GM12878 (cell line): ENCODE data around the gene CD244. TPM values are rescaled to one million over a fixed set of nuclear protein-coding genes. Genes with fewer than 3 reads are reported as not detected.

Experiments
- ATAC-seq: fragments of 200-7000 bp; cut with Tn5 transposase; 3 replicates; pipeline ENCODE4 v1.9.1; 2020; ENCODE audit warnings: mild to moderate bottlenecking, moderate library complexity
- BruUV-seq: library from RNA; stranded (reverse); fragments of 400-500 nt; replicated peaks from 2 replicates; lab custom pipeline; 2021; lab: Mats Ljungman, UMichigan
- CTCF ChIA-PET: fragments of 300-600 bp; sonication (Branson Sonifier 250); formaldehyde crosslinking; extraction: SDS; loops from one replicate; lab custom pipeline; 2021; ENCODE audit warnings: inconsistent platforms; lab: Yijun Ruan, JAX
- POLR2A ChIA-PET: fragments of 350-600 bp; formaldehyde crosslinking; extraction: SDS; loops from one replicate; lab custom pipeline; 2021; ENCODE audit warnings: inconsistent platforms; lab: Charles Lee
- RAD21 ChIA-PET: fragments of 300-600 bp; sonication (Branson Sonifier 250); formaldehyde crosslinking; loops from one replicate; lab custom pipeline; 2023; ENCODE audit warnings: antibody characterized with exemption; ENCODE audit not compliant: unreplicated experiment; lab: Charles Lee
- SMC1A ChIA-PET: fragments of 300-600 bp; sonication (Branson Sonifier 250); formaldehyde crosslinking; loops from one replicate; lab custom pipeline; 2023; ENCODE audit not compliant: unreplicated experiment, uncharacterized antibody; lab: Charles Lee
- DNase-seq: peaks from one replicate; pipeline ENCODE4 v3.0.0-alpha.2; 2011; ENCODE audit warnings: low read depth, low spot score
- FAIRE-seq: peaks from 3 replicates; lab custom pipeline; 2011; peaks lifted over from hg19 to GRCh38; lab: Jason Lieb, UNC
- H2AFZ ChIP-seq: 2 replicates; pipeline ENCODE4 v1.6.0; 2011; ENCODE audit warnings: low read depth, low read length, control low read depth; ENCODE audit not compliant: control insufficient read depth
- H3K27ac ChIP-seq: 2 replicates; pipeline ENCODE4 v1.5.1; 2011; ENCODE audit warnings: control low read depth; ENCODE audit not compliant: control insufficient read depth, insufficient read depth
- H3K27me3 ChIP-seq, 2 experiments: replicated peaks in 1 of 2; 2 replicates each; pipeline versions ENCODE4 v1.6.0 to v1.6.1; 2011; ENCODE audit warnings: low read length in 1 of 2; ENCODE audit not compliant: control insufficient read depth in 2 of 2, insufficient read depth in 2 of 2
- H3K36me3 ChIP-seq, 2 experiments: 2 replicates each; pipeline ENCODE4 v1.5.1; 2011; ENCODE audit warnings: low read length in 1 of 2; ENCODE audit not compliant: control insufficient read depth in 2 of 2, insufficient read depth in 2 of 2
- H3K4me1 ChIP-seq: 2 replicates; pipeline ENCODE4 v1.6.1; 2011; ENCODE audit warnings: mild to moderate bottlenecking, low read length, moderate library complexity, mixed read lengths; ENCODE audit not compliant: control insufficient read depth, insufficient read depth
- H3K4me2 ChIP-seq: 2 replicates; pipeline ENCODE4 v1.6.0; 2011; ENCODE audit warnings: control low read depth; ENCODE audit not compliant: control insufficient read depth, insufficient read depth
- H3K4me3 ChIP-seq: fragments of 200-600 bp; sonication (generic); 2 replicates; pipeline ENCODE4 v1.5.1; 2016
- H3K79me2 ChIP-seq: 2 replicates; pipeline ENCODE4 v1.6.0; 2011; ENCODE audit warnings: low read length; ENCODE audit not compliant: control insufficient read depth, insufficient read depth
- H3K9ac ChIP-seq: 2 replicates; pipeline ENCODE4 v1.8.0; 2011; ENCODE audit warnings: low read length, control low read depth, mixed read lengths; ENCODE audit not compliant: control insufficient read depth, insufficient read depth
- H3K9me3 ChIP-seq: replicated peaks from 3 replicates; pipeline ENCODE4 v1.5.1; 2011; ENCODE audit warnings: mild to moderate bottlenecking, low read length; ENCODE audit not compliant: control insufficient read depth, insufficient read depth
- H4K20me1 ChIP-seq: 2 replicates; pipeline ENCODE4 v1.6.0; 2011; ENCODE audit not compliant: control insufficient read depth, insufficient read depth
- BCL11A ChIP-seq: IDR thresholded peaks from 2 replicates; pipeline ENCODE4 v1.6.1; 2011; ENCODE audit warnings: low read depth, low read length
- EP300 ChIP-seq, 2 experiments: fragments of 150-350 bp in 1 of 2; IDR thresholded peaks; 2 replicates each; pipeline ENCODE4 v1.6.1; 2011 to 2012; ENCODE audit warnings: low read depth in 2 of 2, low read length in 2 of 2, borderline replicate concordance in 1 of 2, improper control_type of control experiment in 1 of 2, inconsistent platforms in 1 of 2; ENCODE audit not compliant: control insufficient read depth in 1 of 2
- FOXK2 ChIP-seq: fragments of 450-650 bp; IDR thresholded peaks from 2 replicates; pipeline ENCODE4 v1.6.1; 2017; ENCODE audit warnings: mild to moderate bottlenecking, moderate library complexity
- GABPA ChIP-seq: IDR thresholded peaks from 2 replicates; pipeline ENCODE4 v1.6.1; 2014; ENCODE audit warnings: antibody characterized with exemption, low read depth, mild to moderate bottlenecking, inconsistent platforms
- HCFC1 ChIP-seq: fragments of 150-350 bp; IDR thresholded peaks from 2 replicates; pipeline ENCODE4 v1.6.1; 2014; ENCODE audit warnings: low read length
- KDM1A ChIP-seq: fragments of 200-600 bp; sonication (generic); IDR thresholded peaks from 2 replicates; pipeline ENCODE4 v1.6.1; 2016; ENCODE audit warnings: borderline replicate concordance
- MXI1 ChIP-seq: fragments of 150-350 bp; IDR thresholded peaks from 2 replicates; pipeline ENCODE4 v1.6.1; 2011; ENCODE audit warnings: low read depth, mild to moderate bottlenecking, inconsistent platforms, low read length, improper control_type of control experiment
- RUNX3 ChIP-seq: IDR thresholded peaks from 2 replicates; pipeline ENCODE4 v1.6.1; 2012; ENCODE audit warnings: low read length, inconsistent platforms
- SIN3A ChIP-seq: IDR thresholded peaks from 2 replicates; pipeline ENCODE4 v1.6.1; 2012; ENCODE audit warnings: low read depth, low read length, improper control_type of control experiment
- TCF3 ChIP-seq: IDR thresholded peaks from 2 replicates; pipeline ENCODE4 v1.6.1; 2012; ENCODE audit warnings: low read depth, mild to moderate bottlenecking, low read length, borderline replicate concordance; ENCODE audit not compliant: insufficient read depth
- YY1 ChIP-seq: IDR thresholded peaks from 2 replicates; pipeline ENCODE4 v1.6.1; 2011; ENCODE audit warnings: low read depth, mild to moderate bottlenecking, low read length
- ZNF622 ChIP-seq: fragments of 450-650 bp; IDR thresholded peaks from 2 replicates; pipeline ENCODE4 v1.6.1; 2017; ENCODE audit warnings: mild to moderate bottlenecking, inconsistent platforms
- WGBS: methylation state at CpG from one replicate; pipeline ENCODE4 v1.1.6; 2016; ENCODE audit warnings: low lambda C conversion rate; ENCODE audit not compliant: insufficient replicate concordance, insufficient coverage; ENCODE audit errors: missing lambda C conversion rate; 5-methylcytosine and 5-hydroxymethylcytosine counted together
- in situ Hi-C: fragments of 300-500 bp; cut with MboI; formaldehyde crosslinking; loops from 9 replicates; pipeline ENCODE4 v1.14.3; 2018; ENCODE audit warnings: mixed read lengths
- intact Hi-C: fragments of 100-400 bp; cut with micrococcal nuclease; formaldehyde crosslinking; loops from one replicate; pipeline ENCODE4 v1.14.2; 2022; ENCODE audit not compliant: unreplicated experiment
- polyA plus RNA-seq, 11 experiments: library from polyadenylated mRNA; depleted of rRNA in 4 of 11; unstranded in 6 of 11; stranded (reverse) in 5 of 11; fragments of >200 nt; fragmentation: Nextera tagmentation in 4 of 11; fragmentation: Illumina TruSeq in 1 of 11; extraction: Ambion mirVana in 4 of 11; extraction: Trizol in 1 of 11; gene quantifications; 1 replicate in 1 of 11; 2 replicates in 10 of 11; pipeline versions ENCODE4 v1.2.1 to v1.2.3, GENCODE V29; 2011 to 2016; ENCODE audit warnings: inconsistent platforms in 2 of 11, missing spikeins in 2 of 11, low read depth in 1 of 11
- total RNA-seq, 4 experiments: library from RNA; depleted of rRNA in 3 of 4; stranded (reverse); fragments of >200 nt in 3 of 4; fragmentation: Illumina TruSeq in 1 of 4; extraction: Trizol in 1 of 4; gene quantifications; 2 replicates each; pipeline versions ENCODE4 v1.2.1 to v1.2.3, GENCODE V29; 2013 to 2021

The CD244 gene
- total and polyA plus RNA-seq, 10 of the 15 experiments (the other 5 are each of a cell fraction or from before 2014, with no cell fraction given), result 0.24 to 13.6 (median 0.73) TPM

DNA sequence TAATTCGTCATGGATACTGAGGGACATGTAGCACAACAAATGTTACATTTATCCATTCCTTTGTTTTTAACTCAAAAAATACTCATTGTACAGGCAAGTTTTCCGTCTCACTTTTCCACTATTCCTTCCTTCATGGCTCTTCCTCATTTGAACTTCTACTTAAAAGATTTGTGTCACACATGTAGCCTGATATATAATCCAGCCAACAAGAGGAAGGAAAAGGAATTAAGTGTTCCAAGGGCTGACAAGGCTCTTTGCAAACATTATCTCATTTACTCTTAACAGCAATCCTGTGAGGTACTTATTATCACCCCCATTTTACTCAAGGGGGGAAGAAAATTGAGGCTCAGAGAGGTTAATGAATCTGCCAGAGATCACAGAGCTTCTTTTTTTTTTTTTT is 22.9 kb downstream of the CD244 start:
- H4K20me1 ChIP-seq, result no peaks in the 10 kb centered on the region
- TF ChIP-seq EP300 (IDR thresholded peaks at IDR 0.05; ENCODE audit: borderline replicate concordance in 1 of 2, control insufficient read depth in 1 of 2, low read depth in 2 of 2, low read length in 2 of 2) (no peak), HCFC1 (no peak), TCF3 (no peak), SIN3A (no peak)
- TF ChIP-seq, all 136 proteins: peak for 0
- no peak overlapping the region for H2AFZ ChIP-seq
- H3K79me2 ChIP-seq, result no peaks in the 10 kb centered on the region
- intact Hi-C loops, result no loop called here
- FAIRE-seq (no peak), DNase-seq (no peak), ATAC-seq (no peak)
- CTCF ChIA-PET, result interaction anchor here (1.3 to 8.2 kb wide), 5 partner anchors 16 to 113 kb away, joined by 3 to 349 read pairs (median 99); partner anchors contain the start of genes CD244 and ITLN2
- peaks cover 28% of the 10 kb centered on the region for H3K4me1 ChIP-seq
- no peaks in the 10 kb centered on the region for H3K27me3 ChIP-seq
- SMC1A ChIA-PET, result interaction anchor here (1.3 to 13.0 kb wide), 4 partner anchors 17 to 113 kb away, joined by 7 to 229 read pairs (median 116); partner anchors contain the start of genes CD244 and ITLN2
- no peaks in the 10 kb centered on the region; the same call in 2 of the 3 replicates for H3K9me3 ChIP-seq
- POLR2A ChIA-PET, result interaction anchor here (0.6 to 0.8 kb wide), 3 partner anchors 16 to 90 kb away, joined by 3 read pairs; no protein-coding TSS in a partner anchor
- RAD21 ChIA-PET, result interaction anchor here (2.0 to 6.8 kb wide), 3 partner anchors 17 to 113 kb away, joined by 5 to 174 read pairs (median 50); partner anchors contain the start of genes CD244 and ITLN2
- no TSS peak for BruUV-seq
- H3K4me3 ChIP-seq, result no peak overlapping the region
- H3K36me3 ChIP-seq, result no peaks in the 10 kb centered on the region
- in situ Hi-C loops, result loop anchor here (5.0 kb wide), 1 partner anchor 113 kb away; the partner anchor contains the start of gene ITLN2
- H3K27ac ChIP-seq, result no peak overlapping the region
- no peak overlapping the region for H3K4me2 ChIP-seq
- WGBS, result 68% methylated on average over 2 of the region's 2 CpGs
- no peak overlapping the region for H3K9ac ChIP-seq

DNA sequence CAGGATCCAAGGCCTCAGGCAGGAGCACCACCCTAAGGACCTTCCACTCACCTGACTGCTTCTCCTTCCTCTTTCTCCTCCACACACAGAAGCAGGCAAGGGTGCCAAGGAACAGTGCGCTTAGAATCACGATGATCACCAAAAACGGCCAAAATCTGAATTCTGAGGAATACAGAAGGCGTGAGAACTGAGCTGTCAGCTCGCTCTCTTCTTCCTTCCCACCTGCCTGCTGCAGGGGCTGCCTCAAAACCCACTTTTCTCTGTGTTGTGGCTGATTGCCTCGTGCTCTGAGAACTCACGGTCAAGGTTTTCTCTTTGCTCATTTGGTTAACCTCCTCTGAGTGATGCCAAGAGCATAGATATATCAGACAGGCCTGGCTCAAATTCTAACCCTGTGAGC is 23.8 kb downstream of the CD244 start:
- intact Hi-C loops (no loop called here), in situ Hi-C loops (loop anchor here (5.0 kb wide), 1 partner anchor 113 kb away; the partner anchor contains the start of gene ITLN2)
- Histone ChIP-seq H3K27ac (no peak overlapping the region), H2AFZ (peak overlapping the region; percentile 3; the same call in 1 of the 2 replicates), H3K27me3 (no peaks in the 10 kb centered on the region), H3K9me3 (no peaks in the 10 kb centered on the region), H3K4me3 (no peak overlapping the region), H3K4me1 (peaks cover 28% of the 10 kb centered on the region), H3K9ac (no peak overlapping the region), H4K20me1 (no peaks in the 10 kb centered on the region), H3K79me2 (no peaks in the 10 kb centered on the region), H3K4me2 (no peak overlapping the region)
- ChIA-PET POLR2A (interaction anchor here (0.8 to 2.5 kb wide), 2 partner anchors 17 to 24 kb away, joined by 3 to 7 read pairs; partner anchors contain the start of gene CD244), RAD21 (interaction anchor here (0.8 to 10.9 kb wide), 12 partner anchors 8 to 152 kb away, joined by 3 to 193 read pairs (median 14); partner anchors contain the start of genes CD244, ITLN2 and LY9), CTCF (interaction anchor here (1.1 to 8.2 kb wide), 8 partner anchors 9 to 151 kb away, joined by 4 to 349 read pairs (median 48); partner anchors contain the start of genes CD244 and ITLN2)
- ATAC-seq, result no peak
- DNase-seq, result no peak
- TF ChIP-seq MXI1, result no peak
- TF ChIP-seq BCL11A, result no peak
- TF ChIP-seq GABPA, result no peak
- TF ChIP-seq YY1, result no peak
- no peak for TF ChIP-seq FOXK2
- peak; percentile 38 for TF ChIP-seq RUNX3
- TF ChIP-seq ZNF622, result no peak
- no peak for TF ChIP-seq KDM1A
- TF ChIP-seq, all 136 proteins: peak for 1
- SMC1A ChIA-PET, result interaction anchor here (0.8 to 13.0 kb wide), 5 partner anchors 18 to 114 kb away, joined by 3 to 229 read pairs (median 11); partner anchors contain the start of genes CD244 and ITLN2
- BruUV-seq, result no TSS peak
- FAIRE-seq, result no peak
- WGBS, result 78% methylated on average over 7 of the region's 7 CpGs
- no peaks in the 10 kb centered on the region for H3K36me3 ChIP-seq
